HCT116 (cell line): ENCODE measurements around the gene ARSB. TPM values are rescaled to one million over a fixed set of nuclear protein-coding genes. Genes with fewer than 3 reads are reported as not detected.

ENCODE experiments used
- ATAC-seq: fragments of 200-7000 bp; cut with Tn5 transposase; 2 replicates; pipeline ENCODE4 v1.9.1; 2020; ENCODE audit warnings: mild to moderate bottlenecking, moderate library complexity
- BruUV-seq: library from RNA; stranded (reverse); fragments of 400-500 nt; replicated peaks from 2 replicates; lab custom pipeline; 2021; lab: Mats Ljungman, UMichigan
- CTCF ChIA-PET: fragments of 300-600 bp; sonication (Branson Sonifier 250); formaldehyde crosslinking; loops from one replicate; lab custom pipeline; 2021; ENCODE audit warnings: antibody characterized with exemption; lab: Charles Lee
- POLR2A ChIA-PET: fragments of 300-600, 350-600 bp; sonication (Branson Sonifier 250); formaldehyde crosslinking; loops from one replicate; lab custom pipeline; 2021; ENCODE audit warnings: antibody characterized with exemption; lab: Charles Lee
- RAD21 ChIA-PET, 2 experiments: fragments of 300-600 bp; sonication (Branson Sonifier 250); formaldehyde crosslinking; loops; one replicate each; lab custom pipeline; 2023; ENCODE audit warnings: low total read pairs in 2 of 2; ENCODE audit not compliant: uncharacterized antibody in 2 of 2, unreplicated experiment in 2 of 2, low non-redundant PET in 1 of 2; lab: Charles Lee
- DNase-seq: peaks from one replicate; pipeline ENCODE4 v3.0.0-alpha.2; 2010; ENCODE audit warnings: low read depth, low spot score
- H2AFZ ChIP-seq: fragments of 200-600 bp; shearing (Covaris generic), sonication (generic); 2 replicates; pipeline ENCODE4 v1.6.1; 2017; ENCODE audit warnings: low read depth, mixed run types, mixed read lengths, antibody characterized with exemption, low read length; ENCODE audit not compliant: poor library complexity, severe bottlenecking
- H3K27ac ChIP-seq: 2 replicates; pipeline ENCODE4 v1.5.1; 2012; ENCODE audit warnings: low read depth, low read length
- H3K27me3 ChIP-seq: fragments of 200-600 bp; sonication (generic); 2 replicates; pipeline ENCODE4 v1.6.1; 2016; ENCODE audit warnings: mixed run types, low read length, mixed read lengths; ENCODE audit not compliant: insufficient read depth
- H3K36me3 ChIP-seq, 2 experiments: fragments of 200-500 bp in 1 of 2; fragments of 200-600 bp in 1 of 2; sonication (Bioruptor generic) in 1 of 2; sonication (generic) in 1 of 2; 2 replicates each; pipeline versions ENCODE4 v1.5.1 to v1.6.1; 2014 to 2016; ENCODE audit warnings: low read length in 2 of 2, inconsistent platforms in 1 of 2, mixed read lengths in 1 of 2, mixed run types in 1 of 2; ENCODE audit not compliant: insufficient read depth in 2 of 2, control insufficient read depth in 1 of 2
- H3K4me1 ChIP-seq, 2 experiments: fragments of 200-600 bp in 1 of 2; sonication (generic) in 1 of 2; 2 replicates each; pipeline versions ENCODE4 v1.5.1 to v1.6.1; 2012 to 2017; ENCODE audit warnings: low read length in 2 of 2, inconsistent platforms in 1 of 2, mild to moderate bottlenecking in 1 of 2, mixed read lengths in 1 of 2, mixed run types in 1 of 2, moderate library complexity in 1 of 2; ENCODE audit not compliant: insufficient read depth in 2 of 2, control insufficient read depth in 1 of 2
- H3K4me2 ChIP-seq: fragments of 200-600 bp; sonication (generic); 2 replicates; pipeline ENCODE4 v1.6.1; 2017; ENCODE audit warnings: mixed run types, low read length, mixed read lengths
- H3K4me3 ChIP-seq, 2 experiments: fragments of 200-600 bp in 1 of 2; sonication (generic) in 1 of 2; replicated peaks in 1 of 2; 2 replicates each; pipeline ENCODE4 v1.5.1; 2011 to 2016; ENCODE audit warnings: low read length in 2 of 2, control low read depth in 1 of 2, low read depth in 1 of 2, mild to moderate bottlenecking in 1 of 2, mixed read lengths in 1 of 2, mixed run types in 1 of 2
- H3K79me2 ChIP-seq: fragments of 200-600 bp; sonication (generic); 2 replicates; pipeline ENCODE4 v1.6.1; 2017; ENCODE audit warnings: mild to moderate bottlenecking, mixed run types, low read length, moderate library complexity, mixed read lengths; ENCODE audit not compliant: insufficient read depth
- H3K9ac ChIP-seq: fragments of 200-600 bp; sonication (generic); 2 replicates; pipeline ENCODE4 v1.6.1; 2016; ENCODE audit warnings: low read length, mixed read lengths
- H3K9me2 ChIP-seq: fragments of 200-600 bp; sonication (generic), shearing (Covaris generic); 2 replicates; pipeline ENCODE4 v1.6.1; 2017; ENCODE audit warnings: mixed run types, mild to moderate bottlenecking, moderate library complexity; ENCODE audit not compliant: insufficient read depth
- H3K9me3 ChIP-seq, 2 experiments: fragments of 200-500 bp in 1 of 2; fragments of 200-600 bp in 1 of 2; sonication (Bioruptor generic) in 1 of 2; sonication (generic) in 1 of 2; 2 replicates each; pipeline ENCODE4 v1.6.1; 2014 to 2017; ENCODE audit warnings: low read length in 2 of 2, mixed read lengths in 2 of 2, inconsistent platforms in 1 of 2, low read depth in 1 of 2, mild to moderate bottlenecking in 1 of 2, mixed run types in 1 of 2, moderate library complexity in 1 of 2; ENCODE audit not compliant: control insufficient read depth in 1 of 2, insufficient read depth in 1 of 2
- H4K20me1 ChIP-seq: fragments of 200-600 bp; sonication (generic), shearing (Covaris generic); 2 replicates; pipeline ENCODE4 v1.6.1; 2017; ENCODE audit warnings: mixed run types, mild to moderate bottlenecking, moderate library complexity; ENCODE audit not compliant: insufficient read depth
- ATF3 ChIP-seq: IDR thresholded peaks from 2 replicates; pipeline ENCODE4 v1.6.1; 2012
- CTCF ChIP-seq, 3 experiments: fragments of 200-600 bp in 1 of 3; sonication (generic) in 1 of 3; IDR thresholded peaks in 2 of 3; conservative IDR thresholded peaks in 1 of 3; 2 replicates each; pipeline ENCODE4 v1.5.1; 2012 to 2017; ENCODE audit warnings: low read depth in 2 of 3, low read length in 2 of 3, antibody characterized with exemption in 1 of 3, borderline replicate concordance in 1 of 3, control low read depth in 1 of 3, mild to moderate bottlenecking in 1 of 3, mixed read lengths in 1 of 3, mixed run types in 1 of 3, moderate library complexity in 1 of 3; ENCODE audit not compliant: insufficient read depth in 1 of 3
- ELF1 ChIP-seq: IDR thresholded peaks from 2 replicates; pipeline ENCODE4 v1.6.1; 2012; ENCODE audit warnings: low read depth, borderline replicate concordance
- EZH2phosphoT487 ChIP-seq: fragments of 200-600 bp; IDR thresholded peaks from 2 replicates; pipeline ENCODE4 v1.6.1; 2018; ENCODE audit warnings: antibody characterized with exemption, borderline replicate concordance
- MAX ChIP-seq: IDR thresholded peaks from 2 replicates; pipeline ENCODE4 v1.6.1; 2012
- POLR2A ChIP-seq: IDR thresholded peaks from 2 replicates; pipeline ENCODE4 v1.7.0; 2011; ENCODE audit warnings: borderline replicate concordance; ENCODE audit not compliant: insufficient read depth, insufficient read length; ENCODE audit errors: extremely low read depth
- POLR2AphosphoS5 ChIP-seq: IDR thresholded peaks from 2 replicates; pipeline ENCODE4 v1.6.1; 2011; ENCODE audit warnings: mild to moderate bottlenecking, low read depth, low read length, moderate library complexity
- REST ChIP-seq: IDR thresholded peaks from 2 replicates; pipeline ENCODE4 v1.6.1; 2012; ENCODE audit warnings: low read depth
- SP1 ChIP-seq: IDR thresholded peaks from 2 replicates; pipeline ENCODE4 v1.6.1; 2012; ENCODE audit warnings: low read depth
- SRF ChIP-seq: IDR thresholded peaks from 2 replicates; pipeline ENCODE4 v1.6.1; 2012; ENCODE audit warnings: low read depth
- TCF7L2 ChIP-seq: IDR thresholded peaks from 2 replicates; pipeline ENCODE4 v1.7.0; 2011; ENCODE audit warnings: borderline replicate concordance, inconsistent platforms; ENCODE audit not compliant: insufficient read depth, insufficient read length; ENCODE audit errors: extremely low read depth
- YY1 ChIP-seq: IDR thresholded peaks from 2 replicates; pipeline ENCODE4 v1.6.1; 2011; ENCODE audit warnings: low read length, low read depth, moderate library complexity, mild to moderate bottlenecking; ENCODE audit not compliant: insufficient replicate concordance; ENCODE audit errors: extremely low read depth
- intact Hi-C: fragments of 100-400 bp; cut with micrococcal nuclease; formaldehyde crosslinking; loops from 2 replicates; pipeline ENCODE4 v1.10.0; 2022
- total RNA-seq: library from RNA; stranded (reverse); gene quantifications from one replicate; pipeline ENCODE4 v1.2.1, GENCODE V29; 2021; ENCODE audit not compliant: unreplicated experiment

The ARSB gene
- total RNA-seq, 1 experiment from 2014 or later: 4.8 TPM

GRCh38 chr5:79005936-79006631 is 21.0 kb upstream of the ARSB start:
- H3K9me3 ChIP-seq: no peaks in the 10 kb centered on the region
- no peaks in the 10 kb centered on the region for H3K27me3 ChIP-seq
- ChIA-PET POLR2A (no interaction called here), CTCF (interaction anchor here (0.7 to 0.9 kb wide), 2 partner anchors 15 to 19 kb away, joined by 3 read pairs; no protein-coding TSS in a partner anchor), RAD21 (no interaction called here)
- no peaks in the 10 kb centered on the region for H3K36me3 ChIP-seq
- no peak for ATAC-seq
- no peak overlapping the region for H3K4me2 ChIP-seq
- no peaks in the 10 kb centered on the region for H3K79me2 ChIP-seq
- H3K9me2 ChIP-seq: no peaks in the 10 kb centered on the region
- H4K20me1 ChIP-seq: no peaks in the 10 kb centered on the region
- H3K4me3 ChIP-seq: no peak overlapping the region
- H3K27ac ChIP-seq: no peak overlapping the region
- intact Hi-C loops: no loop called here
- no TSS peak for BruUV-seq
- H2AFZ ChIP-seq: no peak overlapping the region
- H3K4me1 ChIP-seq: no peaks in the 10 kb centered on the region
- no peak for DNase-seq
- no peak overlapping the region for H3K9ac ChIP-seq
- TF ChIP-seq CTCF (IDR thresholded peaks at IDR 0.05 in 2 of 3, conservative IDR thresholded peaks at IDR 0.05 in 1 of 3; ENCODE audit: borderline replicate concordance in 1 of 3, insufficient read depth in 1 of 3, low read depth in 2 of 3, low read length in 2 of 3): no peak
- TF ChIP-seq SRF: no peak
- no peak for TF ChIP-seq ELF1
- no peak for TF ChIP-seq YY1
- no peak for TF ChIP-seq REST
- TF ChIP-seq POLR2AphosphoS5: no peak
- TF ChIP-seq ATF3: no peak
- TF ChIP-seq EZH2phosphoT487: no peak
- no peak for TF ChIP-seq POLR2A
- no peak for TF ChIP-seq SP1
- no peak for TF ChIP-seq MAX
- TF ChIP-seq TCF7L2: no peak
